GM10266 (cell line): ENCODE measurements around the gene MAML1.

ENCODE experiments used
- DNase-seq: peaks from one replicate; pipeline ENCODE4 v3.0.0; 2012; ENCODE audit errors: extremely low spot score
- TF ChIP-seq, protein P1 (sequence below): IDR thresholded peaks from 2 replicates; pipeline ENCODE4 v1.5.1; 2012; ENCODE audit warnings: mild to moderate bottlenecking, low read depth; ENCODE audit not compliant: control insufficient read depth, insufficient read depth; ENCODE audit errors: missing control alignments

Gene MAML1

DNA sequence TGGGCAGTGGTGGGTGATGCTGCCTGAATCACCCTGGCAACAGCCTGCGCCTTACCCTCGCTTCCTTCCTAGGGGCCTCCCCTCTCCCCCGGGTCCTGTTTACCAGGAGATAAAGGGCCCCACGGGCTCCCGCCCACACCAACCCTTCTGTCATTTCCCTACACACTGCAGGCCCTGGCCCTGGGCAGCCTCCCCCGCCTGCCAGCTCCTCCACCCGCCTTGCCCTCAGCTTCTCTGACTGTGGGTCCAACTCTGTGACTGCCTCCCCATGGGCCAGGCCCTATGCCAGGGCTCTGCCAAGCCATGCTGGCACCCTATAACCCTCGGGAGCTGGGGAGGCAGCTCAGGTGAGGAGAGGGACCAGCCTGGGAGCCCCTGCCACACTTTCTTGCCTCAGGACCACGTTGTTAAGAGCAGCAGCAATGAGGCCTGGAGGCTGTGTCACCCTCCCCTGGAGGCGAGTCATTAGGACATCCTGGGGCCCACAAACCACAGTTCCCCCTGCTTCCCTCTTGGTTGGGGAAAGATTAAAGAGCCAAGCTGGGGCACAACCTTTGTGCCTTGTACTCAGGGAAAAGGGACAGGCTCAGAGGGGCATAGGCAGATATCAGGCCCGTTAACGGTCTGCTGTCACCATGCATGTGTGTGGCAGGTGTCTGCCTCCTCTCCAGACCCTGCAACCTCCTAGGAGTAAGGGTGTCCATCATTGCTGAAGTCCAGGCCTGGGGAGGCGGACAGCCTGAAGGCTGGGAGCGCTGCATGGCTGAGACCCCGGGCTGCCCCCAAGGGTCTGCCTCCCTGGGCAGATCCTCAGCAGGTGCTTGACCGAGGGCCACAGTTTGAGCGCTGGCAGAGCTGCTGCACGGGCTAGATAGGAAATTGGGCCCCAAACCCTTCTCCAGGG, 71.3 kb downstream of the MAML1 start:
- TF ChIP-seq, protein P1, sequence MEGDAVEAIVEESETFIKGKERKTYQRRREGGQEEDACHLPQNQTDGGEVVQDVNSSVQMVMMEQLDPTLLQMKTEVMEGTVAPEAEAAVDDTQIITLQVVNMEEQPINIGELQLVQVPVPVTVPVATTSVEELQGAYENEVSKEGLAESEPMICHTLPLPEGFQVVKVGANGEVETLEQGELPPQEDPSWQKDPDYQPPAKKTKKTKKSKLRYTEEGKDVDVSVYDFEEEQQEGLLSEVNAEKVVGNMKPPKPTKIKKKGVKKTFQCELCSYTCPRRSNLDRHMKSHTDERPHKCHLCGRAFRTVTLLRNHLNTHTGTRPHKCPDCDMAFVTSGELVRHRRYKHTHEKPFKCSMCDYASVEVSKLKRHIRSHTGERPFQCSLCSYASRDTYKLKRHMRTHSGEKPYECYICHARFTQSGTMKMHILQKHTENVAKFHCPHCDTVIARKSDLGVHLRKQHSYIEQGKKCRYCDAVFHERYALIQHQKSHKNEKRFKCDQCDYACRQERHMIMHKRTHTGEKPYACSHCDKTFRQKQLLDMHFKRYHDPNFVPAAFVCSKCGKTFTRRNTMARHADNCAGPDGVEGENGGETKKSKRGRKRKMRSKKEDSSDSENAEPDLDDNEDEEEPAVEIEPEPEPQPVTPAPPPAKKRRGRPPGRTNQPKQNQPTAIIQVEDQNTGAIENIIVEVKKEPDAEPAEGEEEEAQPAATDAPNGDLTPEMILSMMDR: no peak
- DNase-seq: peak; percentile 67

DNA sequence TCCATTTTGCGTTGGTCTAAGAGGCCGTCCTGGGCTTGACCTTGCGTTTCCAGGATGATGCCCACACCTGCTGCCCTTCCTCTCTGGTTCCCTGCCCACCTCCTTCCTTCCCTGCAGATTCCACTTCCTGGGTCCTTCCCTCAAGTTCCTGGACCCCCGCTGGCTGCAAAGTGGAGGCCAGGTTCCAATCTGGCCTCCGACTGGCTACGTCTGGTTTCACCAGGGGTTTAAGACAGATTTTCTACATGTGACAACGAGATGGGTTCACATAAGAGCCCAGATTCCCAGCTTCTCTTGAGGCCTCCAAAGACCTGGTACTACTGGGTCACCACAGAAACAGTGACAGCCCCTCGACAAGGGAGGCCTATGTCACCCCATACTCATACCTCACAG, 71.9 kb downstream of the MAML1 start:
- DNase-seq: no peak
- TF ChIP-seq, protein P1: no peak

DNA sequence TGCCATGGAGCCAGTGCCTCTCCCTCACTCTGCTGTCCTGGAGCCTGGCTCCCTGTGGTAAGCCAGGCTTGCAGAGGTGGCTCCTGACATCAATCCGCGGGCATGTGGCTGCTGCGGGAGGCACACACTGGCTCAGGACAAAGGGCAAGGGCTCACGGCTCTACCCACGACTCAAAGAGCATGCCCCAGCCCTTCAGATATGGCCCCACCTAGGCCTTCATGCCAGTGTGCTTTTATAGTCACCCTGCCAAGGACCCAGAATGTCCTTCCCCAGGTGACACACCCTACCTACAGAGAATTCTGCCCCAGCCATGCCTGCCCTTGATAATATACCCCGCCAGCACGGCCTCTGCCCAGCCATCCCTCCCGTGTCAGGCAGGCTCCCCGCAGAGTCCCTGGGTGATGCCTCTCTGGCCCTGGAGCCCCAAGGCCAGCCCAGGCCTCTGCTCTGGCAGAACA, 72.5 kb downstream of the MAML1 start:
- DNase-seq: no peak
- TF ChIP-seq, protein P1: no peak

DNA sequence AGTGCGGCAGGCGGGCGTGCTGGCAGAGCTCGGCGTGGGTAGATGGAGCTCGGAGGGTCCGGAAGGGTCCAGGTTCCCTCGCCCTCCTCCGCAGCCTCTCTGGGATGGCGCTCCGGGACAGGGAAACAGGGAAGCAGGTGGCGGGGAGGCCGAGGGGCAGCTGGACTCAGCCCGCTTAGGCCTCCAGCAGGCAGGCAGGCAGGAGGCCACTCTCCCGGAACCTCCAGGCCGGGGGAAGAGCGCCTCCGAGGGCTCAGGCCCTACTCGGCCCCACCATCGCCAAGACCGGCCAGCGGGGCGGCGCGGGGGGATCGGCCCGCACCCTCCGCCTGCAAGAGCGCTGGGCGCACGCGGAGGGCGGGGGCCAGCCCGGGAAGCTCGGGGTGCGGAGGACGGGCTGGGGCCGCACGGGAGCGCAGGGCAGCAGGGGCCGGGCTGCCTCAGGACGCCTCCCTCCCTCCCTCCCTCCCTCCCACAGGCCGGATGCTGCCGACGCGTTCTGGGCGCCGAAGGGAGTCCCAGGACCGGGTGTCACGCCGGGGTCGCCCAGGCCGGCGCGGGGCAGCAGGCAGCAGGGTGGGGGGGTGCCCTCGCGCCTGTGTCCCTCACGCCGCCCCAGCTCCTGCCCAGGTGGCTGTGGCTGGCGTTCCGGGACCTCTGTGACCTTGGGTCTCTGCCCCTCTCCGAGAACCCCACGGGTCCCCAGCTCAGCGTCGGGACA, 73.1 kb downstream of the MAML1 start:
- peak; percentile 88 for DNase-seq
- TF ChIP-seq, protein P1: no peak

DNA sequence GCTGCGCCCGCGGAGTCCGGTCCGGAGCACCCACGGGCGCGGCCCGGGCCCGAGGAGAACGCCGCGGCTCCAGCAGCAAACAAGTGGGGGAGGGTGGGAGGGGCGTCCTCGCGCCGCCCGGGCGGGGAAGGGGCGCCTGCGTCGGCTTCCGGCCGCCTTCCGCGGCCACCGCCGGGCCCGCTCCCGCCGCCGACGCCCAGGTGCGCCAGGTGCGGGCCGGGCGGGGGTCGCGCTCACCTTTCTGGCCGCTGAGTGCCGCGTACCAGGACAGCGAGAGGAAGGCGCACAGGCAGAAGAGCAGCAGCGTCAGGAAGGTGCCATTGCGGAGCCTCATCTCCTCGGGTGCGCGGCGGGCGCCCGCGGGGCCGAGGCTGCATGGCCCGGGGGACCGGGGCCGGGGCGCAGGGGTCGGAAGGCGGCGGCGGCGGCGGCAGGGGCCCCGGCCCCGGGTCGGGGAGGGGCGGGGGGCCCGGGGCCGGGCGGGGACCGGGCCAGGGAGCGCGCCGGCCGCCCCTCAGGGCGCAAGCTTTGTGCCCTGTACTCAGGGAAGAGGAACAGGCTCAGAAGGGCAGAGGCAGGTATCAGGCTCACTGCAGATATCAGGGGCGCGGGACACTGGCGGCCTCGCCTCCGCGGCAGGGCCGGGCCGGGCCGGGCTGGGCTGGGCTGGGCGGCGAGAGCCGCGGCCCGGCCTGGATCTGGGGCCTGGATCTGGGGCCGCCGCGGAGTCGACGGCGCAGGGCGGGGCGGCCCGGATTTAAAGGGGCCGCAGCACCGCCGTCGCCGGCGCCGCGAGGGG, 73.8 kb downstream of the MAML1 start, which contains the start of gene MGAT4B:
MGAT4B (minus strand) TSS at position 617 of the 799 bp plus-strand sequence; CDS start at position 334, 283 bp downstream.
- TF ChIP-seq, protein P1: no peak
- peak; percentile 95 for DNase-seq

DNA sequence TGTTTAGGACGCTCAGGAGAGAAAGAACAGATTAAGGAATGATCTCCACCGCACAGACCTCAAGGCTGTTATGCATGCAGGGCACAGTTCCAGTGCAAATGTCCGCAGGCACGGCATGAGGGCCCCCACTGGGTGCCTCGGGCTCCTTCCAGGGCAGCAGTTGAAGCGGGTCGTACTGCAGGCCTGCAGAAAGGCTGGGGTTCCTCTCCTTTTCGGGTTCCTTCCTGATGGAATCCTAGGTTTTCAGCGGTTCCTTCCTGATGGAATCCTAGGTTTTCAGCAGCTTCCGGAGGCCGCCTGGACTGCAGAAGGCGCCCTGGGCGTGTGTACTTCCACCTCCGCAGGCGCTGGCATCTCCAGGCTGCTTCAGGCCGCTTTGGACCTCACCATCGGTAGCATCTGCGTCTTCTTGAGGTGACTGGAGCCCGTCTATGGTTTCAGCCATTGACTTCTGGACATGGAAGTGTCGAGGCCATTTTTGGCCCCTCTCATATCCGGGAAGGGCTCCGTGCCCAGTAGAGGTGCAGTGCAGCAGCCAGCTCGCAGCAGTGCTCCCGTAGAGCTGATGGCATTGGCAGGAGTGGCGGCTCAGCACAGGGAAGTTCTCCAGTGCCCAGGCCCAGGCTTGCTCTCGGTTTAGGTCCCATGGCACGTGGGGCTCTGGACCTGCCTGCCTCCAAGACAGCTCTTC, 79.7 kb downstream of the MAML1 start:
- no peak for DNase-seq
- TF ChIP-seq, protein P1: no peak
